HepG2 (cell line): ENCODE results near the gene NCOA4. TPM values are rescaled to one million over a fixed set of nuclear protein-coding genes. Genes with fewer than 3 reads are reported as not detected.
A peak's percentile ranks its signal among the peaks of the same experiment; 100 is the strongest.

Source experiments
- CTCF ChIP-seq: sonication (generic); formaldehyde crosslinking; IDR thresholded peaks from 2 replicates; pipeline ENCODE4 v1.5.0; 2020; ENCODE audit warnings: mild to moderate bottlenecking, missing genetic modification reagents, moderate library complexity
- GATAD2A ChIP-seq: IDR thresholded peaks from 2 replicates; pipeline ENCODE4 v1.6.1; 2016
- PAXIP1 ChIP-seq: sonication (generic); formaldehyde crosslinking; conservative IDR thresholded peaks from 2 replicates; pipeline ENCODE4 v1.4.0; 2020; ENCODE audit warnings: mild to moderate bottlenecking, missing genetic modification reagents, moderate library complexity
- POGZ ChIP-seq: sonication (generic); formaldehyde crosslinking; IDR thresholded peaks from 2 replicates; pipeline ENCODE4 v1.4.0; 2020; ENCODE audit warnings: mild to moderate bottlenecking, missing genetic modification reagents
- RCOR2 ChIP-seq: IDR thresholded peaks from 2 replicates; pipeline ENCODE4 v1.6.1; 2016; ENCODE audit warnings: missing biosample characterization, missing genetic modification reagents
- SAP130 ChIP-seq: IDR thresholded peaks from 2 replicates; pipeline ENCODE4 v1.6.1; 2016; ENCODE audit warnings: low read depth
- SPEN ChIP-seq: sonication (generic); formaldehyde crosslinking; IDR thresholded peaks from 2 replicates; pipeline ENCODE4 v1.5.1; 2020; ENCODE audit warnings: low read depth, mild to moderate bottlenecking, missing genetic modification reagents
- STAG1 ChIP-seq: sonication (generic); formaldehyde crosslinking; IDR thresholded peaks from 2 replicates; pipeline ENCODE4 v1.4.0; 2020; ENCODE audit warnings: missing genetic modification reagents
- ZFX ChIP-seq: sonication (generic); formaldehyde crosslinking; IDR thresholded peaks from 2 replicates; pipeline ENCODE4 v1.4.0; 2020; ENCODE audit warnings: mild to moderate bottlenecking, low read depth, missing genetic modification reagents, moderate library complexity
- ZNF280D ChIP-seq: sonication (generic); formaldehyde crosslinking; IDR thresholded peaks from 2 replicates; pipeline ENCODE4 v1.5.1; 2020; ENCODE audit warnings: mild to moderate bottlenecking, missing genetic modification reagents
- ZNF362 ChIP-seq: sonication (generic); formaldehyde crosslinking; IDR thresholded peaks from 2 replicates; pipeline ENCODE4 v1.4.0; 2020; ENCODE audit warnings: missing genetic modification reagents, mild to moderate bottlenecking, borderline replicate concordance
- ZNF644 ChIP-seq: IDR thresholded peaks from 2 replicates; pipeline ENCODE4 v1.6.1; 2016; ENCODE audit warnings: low read depth
- polyA plus RNA-seq, 8 experiments: library from polyadenylated mRNA; depleted of rRNA in 3 of 8; stranded (reverse) in 7 of 8; unstranded in 1 of 8; fragments of >200 nt; fragmentation: Illumina TruSeq in 4 of 8; extraction: Trizol in 4 of 8; gene quantifications; 2 replicates each; pipeline versions ENCODE4 v1.2.1 to v1.2.3, GENCODE V29; 2011 to 2016; ENCODE audit warnings: low read depth in 4 of 8, missing spikeins in 1 of 8, mixed read lengths in 1 of 8; ENCODE audit not compliant: insufficient read depth in 1 of 8
- total RNA-seq, 5 experiments: library from RNA; depleted of rRNA; stranded (reverse); fragments of >200 nt; fragmentation: Illumina TruSeq; extraction: Trizol; gene quantifications; 2 replicates each; pipeline ENCODE4 v1.2.3, GENCODE V29; 2016; ENCODE audit warnings: low read depth in 1 of 5
- TF ChIP-seq, protein P1 (sequence below): sonication (generic); formaldehyde crosslinking; IDR thresholded peaks from 2 replicates; pipeline ENCODE4 v1.4.0; 2020; ENCODE audit warnings: missing genetic modification reagents
- TF ChIP-seq, protein P2 (sequence below): sonication (generic); formaldehyde crosslinking; IDR thresholded peaks from 2 replicates; pipeline ENCODE4 v1.5.0; 2020; ENCODE audit warnings: mild to moderate bottlenecking, missing genetic modification reagents

The NCOA4 gene
- total and polyA plus RNA-seq, 2 of the 13 experiments (the other 11 are each of a cell fraction or from before 2014, with no cell fraction given): 306 to 400 TPM

GRCh38 chr10:45983538-45984186, 46.8 kb downstream of the NCOA4 start (continued):
- TF ChIP-seq CTCF (CRISPR knock-in tag): peak; percentile 73
- 0 out of 2 replicates have a peak, but pooled peaks have one; percentile 50 for TF ChIP-seq POGZ (CRISPR knock-in tag)
- TF ChIP-seq PAXIP1 (CRISPR knock-in tag): 0 out of 2 replicates have a peak, but pooled peaks have one; percentile 14
- TF ChIP-seq GATAD2A (CRISPR knock-in tag): 0 out of 2 replicates have a peak, but pooled peaks have one; percentile 29
- peak; percentile 82 for TF ChIP-seq STAG1 (CRISPR knock-in tag)
- peak; percentile 44; the same call in 1 of the 2 replicates for TF ChIP-seq ZNF644
- TF ChIP-seq, protein P1, sequence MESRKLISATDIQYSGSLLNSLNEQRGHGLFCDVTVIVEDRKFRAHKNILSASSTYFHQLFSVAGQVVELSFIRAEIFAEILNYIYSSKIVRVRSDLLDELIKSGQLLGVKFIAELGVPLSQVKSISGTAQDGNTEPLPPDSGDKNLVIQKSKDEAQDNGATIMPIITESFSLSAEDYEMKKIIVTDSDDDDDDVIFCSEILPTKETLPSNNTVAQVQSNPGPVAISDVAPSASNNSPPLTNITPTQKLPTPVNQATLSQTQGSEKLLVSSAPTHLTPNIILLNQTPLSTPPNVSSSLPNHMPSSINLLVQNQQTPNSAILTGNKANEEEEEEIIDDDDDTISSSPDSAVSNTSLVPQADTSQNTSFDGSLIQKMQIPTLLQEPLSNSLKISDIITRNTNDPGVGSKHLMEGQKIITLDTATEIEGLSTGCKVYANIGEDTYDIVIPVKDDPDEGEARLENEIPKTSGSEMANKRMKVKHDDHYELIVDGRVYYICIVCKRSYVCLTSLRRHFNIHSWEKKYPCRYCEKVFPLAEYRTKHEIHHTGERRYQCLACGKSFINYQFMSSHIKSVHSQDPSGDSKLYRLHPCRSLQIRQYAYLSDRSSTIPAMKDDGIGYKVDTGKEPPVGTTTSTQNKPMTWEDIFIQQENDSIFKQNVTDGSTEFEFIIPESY (CRISPR knock-in tag): peak; percentile 44; the same call in 1 of the 2 replicates
- TF ChIP-seq SPEN: peak; percentile 50; the same call in 1 of the 2 replicates
- TF ChIP-seq ZNF280D (CRISPR knock-in tag): peak; percentile 47; the same call in 1 of the 2 replicates
- TF ChIP-seq ZNF362 (CRISPR knock-in tag): peak; percentile 19; the same call in 1 of the 2 replicates
- 0 out of 2 replicates have a peak, but pooled peaks have one; percentile 33 for TF ChIP-seq SAP130 (CRISPR knock-in tag)
- TF ChIP-seq, protein P2, sequence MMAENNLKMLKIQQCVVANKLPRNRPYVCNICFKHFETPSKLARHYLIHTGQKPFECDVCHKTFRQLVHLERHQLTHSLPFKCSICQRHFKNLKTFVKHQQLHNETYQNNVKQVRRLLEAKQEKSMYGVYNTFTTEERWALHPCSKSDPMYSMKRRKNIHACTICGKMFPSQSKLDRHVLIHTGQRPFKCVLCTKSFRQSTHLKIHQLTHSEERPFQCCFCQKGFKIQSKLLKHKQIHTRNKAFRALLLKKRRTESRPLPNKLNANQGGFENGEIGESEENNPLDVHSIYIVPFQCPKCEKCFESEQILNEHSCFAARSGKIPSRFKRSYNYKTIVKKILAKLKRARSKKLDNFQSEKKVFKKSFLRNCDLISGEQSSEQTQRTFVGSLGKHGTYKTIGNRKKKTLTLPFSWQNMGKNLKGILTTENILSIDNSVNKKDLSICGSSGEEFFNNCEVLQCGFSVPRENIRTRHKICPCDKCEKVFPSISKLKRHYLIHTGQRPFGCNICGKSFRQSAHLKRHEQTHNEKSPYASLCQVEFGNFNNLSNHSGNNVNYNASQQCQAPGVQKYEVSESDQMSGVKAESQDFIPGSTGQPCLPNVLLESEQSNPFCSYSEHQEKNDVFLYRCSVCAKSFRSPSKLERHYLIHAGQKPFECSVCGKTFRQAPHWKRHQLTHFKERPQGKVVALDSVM: peak; percentile 98
- TF ChIP-seq ZFX (CRISPR knock-in tag): peak; percentile 65
- TF ChIP-seq RCOR2 (CRISPR knock-in tag): peak; percentile 62; the same call in 1 of the 2 replicates
